Trophoblast cell (in vitro differentiated cells and primary cell): ENCODE results near the gene MAGI2.

Experiments used
- DNase-seq, 2 donors: peaks; one replicate each; pipeline ENCODE4 v3.0.0-alpha.2; 2016
- H2AFZ ChIP-seq: 2 replicates; pipeline ENCODE4 v1.6.1; 2013; ENCODE audit warnings: low read length, moderate library complexity, mild to moderate bottlenecking; ENCODE audit not compliant: insufficient read depth, poor library complexity
- H2AK5ac ChIP-seq: 2 replicates; pipeline ENCODE4 v1.6.1; 2013; ENCODE audit warnings: mild to moderate bottlenecking, low read length
- H2BK120ac ChIP-seq: 2 replicates; pipeline ENCODE4 v1.6.1; 2013; ENCODE audit warnings: low read length, mild to moderate bottlenecking, moderate library complexity; ENCODE audit not compliant: insufficient read depth, poor library complexity
- H2BK12ac ChIP-seq: 2 replicates; pipeline ENCODE4 v1.6.1; 2013; ENCODE audit warnings: mild to moderate bottlenecking, low read length, moderate library complexity
- H2BK5ac ChIP-seq: 2 replicates; pipeline ENCODE4 v1.6.1; 2013; ENCODE audit warnings: low read length, low read depth, moderate library complexity, mild to moderate bottlenecking; ENCODE audit not compliant: poor library complexity
- H3K14ac ChIP-seq: 2 replicates; pipeline ENCODE4 v1.6.1; 2013; ENCODE audit warnings: mild to moderate bottlenecking, low read length
- H3K18ac ChIP-seq: 2 replicates; pipeline ENCODE4 v1.6.1; 2013; ENCODE audit warnings: mild to moderate bottlenecking, low read length
- H3K23ac ChIP-seq: 2 replicates; pipeline ENCODE4 v1.6.1; 2013; ENCODE audit warnings: low read length
- H3K27ac ChIP-seq: 2 replicates; pipeline ENCODE4 v1.5.1; 2013; ENCODE audit warnings: low read depth, mild to moderate bottlenecking, inconsistent platforms, low read length, moderate library complexity
- H3K27me3 ChIP-seq: 2 replicates; pipeline ENCODE4 v1.6.1; 2013; ENCODE audit warnings: inconsistent platforms, mild to moderate bottlenecking, low read length, moderate library complexity; ENCODE audit not compliant: insufficient read depth
- H3K36me3 ChIP-seq, 2 experiments: 1 replicate in 1 of 2; 2 replicates in 1 of 2; pipeline ENCODE4 v1.6.1; 2013; ENCODE audit warnings: low read length in 2 of 2, mild to moderate bottlenecking in 2 of 2, moderate library complexity in 1 of 2; ENCODE audit not compliant: insufficient read depth in 2 of 2, control insufficient read depth in 1 of 2
- H3K4ac ChIP-seq: 2 replicates; pipeline ENCODE4 v1.6.1; 2013; ENCODE audit warnings: low read depth, mild to moderate bottlenecking, low read length, moderate library complexity
- H3K4me1 ChIP-seq, 2 experiments: 1 replicate in 1 of 2; 2 replicates in 1 of 2; pipeline ENCODE4 v1.6.1; 2013; ENCODE audit warnings: low read length in 2 of 2, mild to moderate bottlenecking in 2 of 2, moderate library complexity in 1 of 2; ENCODE audit not compliant: insufficient read depth in 2 of 2, control insufficient read depth in 1 of 2
- H3K4me2 ChIP-seq: 2 replicates; pipeline ENCODE4 v1.6.1; 2013; ENCODE audit warnings: inconsistent platforms, mild to moderate bottlenecking, low read length, moderate library complexity
- H3K4me3 ChIP-seq: 2 replicates; pipeline ENCODE4 v1.5.1; 2013; ENCODE audit warnings: mild to moderate bottlenecking, low read depth, low read length, inconsistent platforms
- H3K79me1 ChIP-seq: one replicate; pipeline ENCODE4 v1.6.1; 2013; ENCODE audit warnings: low read length
- H3K79me2 ChIP-seq: 2 replicates; pipeline ENCODE4 v1.6.1; 2013; ENCODE audit warnings: low read length, mild to moderate bottlenecking; ENCODE audit not compliant: control insufficient read depth, insufficient read depth, poor library complexity
- H3K9ac ChIP-seq: 2 replicates; pipeline ENCODE4 v1.6.1; 2013; ENCODE audit warnings: mild to moderate bottlenecking, low read length
- H3K9me3 ChIP-seq: 2 replicates; pipeline ENCODE4 v1.6.1; 2013; ENCODE audit warnings: low read depth, mild to moderate bottlenecking, control low read depth, inconsistent platforms, low read length; ENCODE audit not compliant: insufficient read depth
- H4K12ac ChIP-seq: 2 replicates; pipeline ENCODE4 v1.6.1; 2013; ENCODE audit warnings: low read depth, mild to moderate bottlenecking, low read length, moderate library complexity
- H4K8ac ChIP-seq: 2 replicates; pipeline ENCODE4 v1.6.1; 2013; ENCODE audit warnings: low read depth, mild to moderate bottlenecking, low read length, moderate library complexity
- H4K91ac ChIP-seq: one replicate; pipeline ENCODE4 v1.6.1; 2013; ENCODE audit warnings: low read depth, mild to moderate bottlenecking, low read length, moderate library complexity
- WGBS: extraction: QIAGEN DNeasy Blood & Tissue Kit; methylation state at CpG from one replicate; pipeline ENCODE4 v1.1.7; 2013; ENCODE audit warnings: missing lambda C conversion rate; ENCODE audit not compliant: insufficient read length, insufficient coverage; ENCODE audit errors: extremely low coverage; 5-methylcytosine and 5-hydroxymethylcytosine counted together

Gene MAGI2

GRCh38 chr7:78226059-78226719, 1227.3 kb downstream of the MAGI2 start:
- Histone ChIP-seq H2BK120ac (no peak overlapping the region), H3K14ac (no peak overlapping the region), H4K91ac (no peak overlapping the region), H2BK5ac (no peak overlapping the region), H3K4me1 (no peaks in the 10 kb centered on the region), H3K18ac (no peak overlapping the region), H3K9me3 (no peaks in the 10 kb centered on the region), H3K79me2 (no peaks in the 10 kb centered on the region), H3K4me2 (no peak overlapping the region), H2BK12ac (no peak overlapping the region), H3K4me3 (no peak overlapping the region), H3K27ac (no peak overlapping the region), H2AFZ (no peak overlapping the region), H3K4ac (no peak overlapping the region), H3K36me3 (no peaks in the 10 kb centered on the region), H4K12ac (no peak overlapping the region), H3K79me1 (no peaks in the 10 kb centered on the region), H2AK5ac (no peak overlapping the region), H3K23ac (no peak overlapping the region), H3K9ac (no peak overlapping the region), H4K8ac (no peak overlapping the region), H3K27me3 (no peaks in the 10 kb centered on the region)
- peak; percentile 7 to 45 for DNase-seq
- WGBS: no CpG with 5 or more reads among the region's 9 CpGs

- WGBS: no CpG with 5 or more reads among the region's 4 CpGs
- H3K27me3 ChIP-seq: no peaks in the 10 kb centered on the region
These were observed 1227.9 kb downstream of the MAGI2 start for GRCh38 chr7:78225534-78225933.

GRCh38 chr7:78224923-78225322, 1228.5 kb downstream of the MAGI2 start:
- H3K4me3 ChIP-seq: no peak overlapping the region
- no peak overlapping the region for H3K4me2 ChIP-seq
- H2BK5ac ChIP-seq: no peak overlapping the region
- H3K27me3 ChIP-seq: no peaks in the 10 kb centered on the region
- no peak overlapping the region for H2BK120ac ChIP-seq
- H2BK12ac ChIP-seq: no peak overlapping the region
- H3K14ac ChIP-seq: no peak overlapping the region
- H4K12ac ChIP-seq: no peak overlapping the region
- H3K23ac ChIP-seq: no peak overlapping the region
- DNase-seq: no peak
- H3K4me1 ChIP-seq: no peaks in the 10 kb centered on the region
- H3K4ac ChIP-seq: no peak overlapping the region
- H3K79me1 ChIP-seq: no peaks in the 10 kb centered on the region
- no peak overlapping the region for H4K8ac ChIP-seq
- H3K36me3 ChIP-seq: no peaks in the 10 kb centered on the region
- no peak overlapping the region for H2AK5ac ChIP-seq
- H3K79me2 ChIP-seq: no peaks in the 10 kb centered on the region
- no CpG with 5 or more reads among the region's 4 CpGs for WGBS
- H3K18ac ChIP-seq: no peak overlapping the region
- no peaks in the 10 kb centered on the region for H3K9me3 ChIP-seq
- no peak overlapping the region for H3K27ac ChIP-seq
- no peak overlapping the region for H3K9ac ChIP-seq
- H2AFZ ChIP-seq: no peak overlapping the region
- H4K91ac ChIP-seq: no peak overlapping the region

More at GRCh38 chr7:78225534-78225933, 1227.9 kb downstream of the MAGI2 start:
- Histone ChIP-seq H4K8ac (no peak overlapping the region), H3K27ac (no peak overlapping the region), H2AK5ac (no peak overlapping the region), H3K4me3 (no peak overlapping the region), H4K12ac (no peak overlapping the region), H3K14ac (no peak overlapping the region), H2BK12ac (no peak overlapping the region), H4K91ac (no peak overlapping the region), H3K23ac (no peak overlapping the region), H2BK5ac (no peak overlapping the region), H3K79me2 (no peaks in the 10 kb centered on the region), H3K18ac (no peak overlapping the region), H3K4me2 (no peak overlapping the region), H2BK120ac (no peak overlapping the region), H2AFZ (no peak overlapping the region), H3K4me1 (no peaks in the 10 kb centered on the region), H3K36me3 (no peaks in the 10 kb centered on the region), H3K79me1 (no peaks in the 10 kb centered on the region), H3K4ac (no peak overlapping the region), H3K9ac (no peak overlapping the region), H3K9me3 (no peaks in the 10 kb centered on the region)
- no peak for DNase-seq

- H3K9me3 ChIP-seq: no peaks in the 10 kb centered on the region
- no peak overlapping the region for H3K23ac ChIP-seq
- no peaks in the 10 kb centered on the region for H3K4me1 ChIP-seq
- no peak overlapping the region for H3K9ac ChIP-seq
- H3K79me1 ChIP-seq: no peaks in the 10 kb centered on the region
- no CpG with 5 or more reads among the region's 1 CpG for WGBS
- no peak overlapping the region for H2BK120ac ChIP-seq
- no peak overlapping the region for H3K14ac ChIP-seq
- H4K12ac ChIP-seq: no peak overlapping the region
- H2BK12ac ChIP-seq: no peak overlapping the region
- H4K91ac ChIP-seq: no peak overlapping the region
- H2AK5ac ChIP-seq: no peak overlapping the region
- no peaks in the 10 kb centered on the region for H3K79me2 ChIP-seq
- H3K4ac ChIP-seq: no peak overlapping the region
- H3K18ac ChIP-seq: no peak overlapping the region
- no peak overlapping the region for H4K8ac ChIP-seq
- H3K27me3 ChIP-seq: no peaks in the 10 kb centered on the region
- H3K4me2 ChIP-seq: no peak overlapping the region
- no peaks in the 10 kb centered on the region for H3K36me3 ChIP-seq
- no peak overlapping the region for H3K27ac ChIP-seq
- DNase-seq: no peak
- no peak overlapping the region for H2AFZ ChIP-seq
- H3K4me3 ChIP-seq: no peak overlapping the region
- no peak overlapping the region for H2BK5ac ChIP-seq
These were observed 1229.9 kb downstream of the MAGI2 start for GRCh38 chr7:78223598-78223997.
